ENCODE data around the gene SNAPC2. TPM values are rescaled to one million over a fixed set of nuclear protein-coding genes. Genes with fewer than 3 reads are reported as not detected.
A peak's percentile ranks its signal among the peaks of the same experiment; 100 is the strongest.

Gene SNAPC2
- total and polyA plus RNA-seq, 2 donors from 2014 or later, result 18.4 to 24.3 TPM

DNA sequence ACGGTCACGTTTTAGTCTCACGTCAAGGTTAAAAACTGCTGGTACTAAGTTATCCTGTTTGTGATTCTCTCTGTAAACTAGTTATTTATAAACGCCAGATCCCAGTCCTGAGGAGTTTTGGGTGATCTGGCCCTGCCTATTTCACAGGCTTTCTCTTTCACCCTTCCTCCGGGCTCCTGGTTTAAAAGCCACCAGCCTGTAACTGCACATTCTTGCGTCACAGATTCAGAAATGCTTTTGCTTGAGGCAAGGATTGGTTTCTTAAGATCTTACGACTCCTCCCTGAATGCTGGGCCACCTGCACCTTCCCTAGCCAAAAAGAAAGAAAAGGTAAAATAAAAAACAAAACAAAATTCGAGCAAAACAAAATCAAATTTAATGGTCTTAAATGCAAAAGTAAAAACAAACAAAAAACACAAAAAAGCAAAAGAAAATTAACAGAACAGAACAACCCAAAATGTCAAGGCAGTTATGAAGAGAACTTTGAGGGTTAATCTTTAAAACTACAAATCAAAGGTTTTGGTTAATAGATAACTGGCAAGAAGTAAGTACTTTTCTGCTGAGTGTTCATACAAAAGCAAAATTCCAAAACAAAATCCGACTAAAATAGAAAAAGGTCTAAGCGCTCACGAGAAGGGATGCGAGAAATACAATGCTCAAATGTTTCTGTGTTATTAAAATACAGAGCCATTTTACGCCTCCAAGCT is 41.9 kb downstream of the SNAPC2 start:
- TF ChIP-seq, protein P1, sequence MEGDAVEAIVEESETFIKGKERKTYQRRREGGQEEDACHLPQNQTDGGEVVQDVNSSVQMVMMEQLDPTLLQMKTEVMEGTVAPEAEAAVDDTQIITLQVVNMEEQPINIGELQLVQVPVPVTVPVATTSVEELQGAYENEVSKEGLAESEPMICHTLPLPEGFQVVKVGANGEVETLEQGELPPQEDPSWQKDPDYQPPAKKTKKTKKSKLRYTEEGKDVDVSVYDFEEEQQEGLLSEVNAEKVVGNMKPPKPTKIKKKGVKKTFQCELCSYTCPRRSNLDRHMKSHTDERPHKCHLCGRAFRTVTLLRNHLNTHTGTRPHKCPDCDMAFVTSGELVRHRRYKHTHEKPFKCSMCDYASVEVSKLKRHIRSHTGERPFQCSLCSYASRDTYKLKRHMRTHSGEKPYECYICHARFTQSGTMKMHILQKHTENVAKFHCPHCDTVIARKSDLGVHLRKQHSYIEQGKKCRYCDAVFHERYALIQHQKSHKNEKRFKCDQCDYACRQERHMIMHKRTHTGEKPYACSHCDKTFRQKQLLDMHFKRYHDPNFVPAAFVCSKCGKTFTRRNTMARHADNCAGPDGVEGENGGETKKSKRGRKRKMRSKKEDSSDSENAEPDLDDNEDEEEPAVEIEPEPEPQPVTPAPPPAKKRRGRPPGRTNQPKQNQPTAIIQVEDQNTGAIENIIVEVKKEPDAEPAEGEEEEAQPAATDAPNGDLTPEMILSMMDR (IDR thresholded peaks at IDR 0.05; ENCODE audit: borderline replicate concordance, extremely low read depth, insufficient read depth), result no peak
- H3K4me1 ChIP-seq (ENCODE audit: control insufficient read depth in 2 of 3, insufficient read depth in 2 of 3, low read depth in 1 of 3, low read length in 3 of 3), result peaks cover 0 to 22% (median 10%) of the 10 kb centered on the region in 3 donors
- FAIRE-seq (peak; percentile 93), DNase-seq (peak in 2 of 5 donors; percentile 46 to 56)
- peak overlapping the region; percentile 81 to 84 for H3K27ac ChIP-seq (ENCODE audit: low read depth in 2 of 2, low read length in 2 of 2)
- H3K27me3 ChIP-seq (ENCODE audit: control insufficient read depth, insufficient read depth, low read length), result no peaks in the 10 kb centered on the region
- H3K4me3 ChIP-seq (ENCODE audit: low read length in 3 of 3), result no peak overlapping the region
- H3K36me3 ChIP-seq (ENCODE audit: control insufficient read depth in 2 of 3, insufficient read depth in 3 of 3, low read length in 3 of 3), result peaks cover 0 to 21% (median 11%) of the 10 kb centered on the region in 3 donors
- intact Hi-C loops (cut with DNase I), result no loop called here
- H3K9ac ChIP-seq (ENCODE audit: low read length in 3 of 3), result no peak overlapping the region
- no peaks in the 10 kb centered on the region for H3K9me3 ChIP-seq (ENCODE audit: control insufficient read depth in 2 of 3, insufficient read depth in 1 of 3, low read length in 3 of 3)

DNA sequence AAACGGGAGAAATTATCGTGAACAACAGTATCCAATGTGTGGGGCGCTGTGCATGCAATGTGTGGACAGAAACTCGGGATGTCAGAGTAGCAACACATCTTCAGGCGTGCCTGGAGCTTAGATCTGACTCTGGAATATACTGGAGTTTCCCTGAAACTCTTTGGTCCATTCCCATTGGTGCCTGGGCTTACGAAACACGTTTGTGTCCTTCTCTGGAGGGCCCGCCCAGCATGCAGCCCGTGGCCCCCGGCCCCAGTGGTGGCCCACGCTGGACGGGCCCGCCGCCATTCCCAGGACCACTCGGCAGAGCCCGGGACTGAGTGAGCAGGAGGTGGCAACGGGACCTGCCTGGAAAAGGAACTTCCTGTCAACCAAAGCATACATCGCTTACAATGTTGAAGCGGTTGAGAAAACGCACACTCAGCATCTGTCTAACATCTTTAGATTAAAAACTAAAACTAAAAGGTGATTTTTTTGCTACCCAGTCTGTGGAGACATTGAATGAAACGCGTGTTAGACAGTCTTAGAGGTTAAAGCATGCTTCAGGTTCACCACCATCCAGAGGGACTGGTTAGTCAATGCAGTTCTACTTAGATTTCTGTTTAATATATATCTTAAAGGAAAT is 42.6 kb downstream of the SNAPC2 start:
- Histone ChIP-seq H3K4me3 (ENCODE audit: low read length in 3 of 3) (peak overlapping the region in 1 of 3 donors; percentile 19), H3K9ac (ENCODE audit: low read length in 3 of 3) (no peak overlapping the region), H3K27ac (ENCODE audit: low read depth in 2 of 2, low read length in 2 of 2) (peak overlapping the region; percentile 81 to 84), H3K9me3 (ENCODE audit: control insufficient read depth in 2 of 3, insufficient read depth in 1 of 3, low read length in 3 of 3) (no peaks in the 10 kb centered on the region), H3K36me3 (ENCODE audit: control insufficient read depth in 2 of 3, insufficient read depth in 3 of 3, low read length in 3 of 3) (peaks cover 2 to 28% (median 16%) of the 10 kb centered on the region in 3 donors), H3K4me1 (ENCODE audit: control insufficient read depth in 2 of 3, insufficient read depth in 2 of 3, low read depth in 1 of 3, low read length in 3 of 3) (peaks cover 0 to 22% (median 10%) of the 10 kb centered on the region in 3 donors), H3K27me3 (ENCODE audit: control insufficient read depth, insufficient read depth, low read length) (no peaks in the 10 kb centered on the region)
- TF ChIP-seq, protein P1 (IDR thresholded peaks at IDR 0.05; ENCODE audit: borderline replicate concordance, extremely low read depth, insufficient read depth), result no peak
- FAIRE-seq (no peak), DNase-seq (no peak)
- intact Hi-C loops (cut with DNase I), result no loop called here

DNA sequence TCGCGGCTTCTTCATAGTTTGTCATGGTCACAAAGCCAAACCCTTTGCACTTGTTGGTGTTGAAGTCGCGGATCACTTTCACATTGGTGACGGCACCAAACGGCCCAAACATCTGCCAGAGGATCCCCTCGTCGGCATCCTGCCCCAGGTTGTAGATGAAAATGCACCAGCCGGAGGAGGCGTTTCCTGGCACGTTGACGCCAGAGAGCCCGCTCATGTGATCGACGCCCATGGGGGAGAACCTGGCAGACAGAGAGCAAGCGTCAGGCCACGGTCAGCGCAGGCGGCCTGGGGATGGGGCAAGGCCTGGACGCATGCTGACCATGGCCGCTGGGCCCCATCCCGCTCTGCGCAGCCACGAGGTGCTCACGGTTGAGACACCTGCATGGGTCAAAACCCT is 43.4 kb downstream of the SNAPC2 start:
- intact Hi-C loops (cut with DNase I), result no loop called here

More for the DNA sequence above, 43.4 kb downstream of the SNAPC2 start:
- Histone ChIP-seq H3K4me3 (ENCODE audit: low read length in 3 of 3) (no peak overlapping the region), H3K4me1 (ENCODE audit: control insufficient read depth in 2 of 3, insufficient read depth in 2 of 3, low read depth in 1 of 3, low read length in 3 of 3) (peaks cover 0 to 22% (median 10%) of the 10 kb centered on the region in 3 donors), H3K9me3 (ENCODE audit: control insufficient read depth in 2 of 3, insufficient read depth in 1 of 3, low read length in 3 of 3) (no peaks in the 10 kb centered on the region), H3K9ac (ENCODE audit: low read length in 3 of 3) (no peak overlapping the region), H3K27me3 (ENCODE audit: control insufficient read depth, insufficient read depth, low read length) (no peaks in the 10 kb centered on the region), H3K36me3 (ENCODE audit: control insufficient read depth in 2 of 3, insufficient read depth in 3 of 3, low read length in 3 of 3) (peaks cover 2 to 31% (median 19%) of the 10 kb centered on the region in 3 donors), H3K27ac (ENCODE audit: low read depth in 2 of 2, low read length in 2 of 2) (no peak overlapping the region)
- TF ChIP-seq, protein P1 (IDR thresholded peaks at IDR 0.05; ENCODE audit: borderline replicate concordance, extremely low read depth, insufficient read depth), result no peak
- FAIRE-seq (no peak), DNase-seq (peak in 1 of 5 donors; percentile 72)

All from kidney (tissue), 14 donors.